Measurements from ENCODE around the gene ERC1. TPM values are rescaled to one million over a fixed set of nuclear protein-coding genes. Genes with fewer than 3 reads are reported as not detected.
A peak's percentile ranks its signal among the peaks of the same experiment; 100 is the strongest.
"Not testable (repeated sequence)": the region's sequence is repeated elsewhere in the genome, so short reads cannot be mapped to it uniquely, and the experiment has no call there.

The ERC1 gene
- total RNA-seq, 1 experiment from 2014 or later: 12.3 TPM

GRCh38 chr12:1050059-1050707 lies 59.2 kb downstream of the ERC1 start:
- Histone ChIP-seq H3F3A (ENCODE audit: low read length, unreplicated experiment) (peaks cover under 1% of the 10 kb centered on the region), H3K79me2 (ENCODE audit: low read length) (peaks cover 44% of the 10 kb centered on the region)
- intact Hi-C loops (cut with micrococcal nuclease): no loop called here

GRCh38 chr12:1051672-1052071 lies 60.6 kb downstream of the ERC1 start:
- H3F3A ChIP-seq (ENCODE audit: low read length, unreplicated experiment); H3K27ac ChIP-seq (ENCODE audit: low read length); H4K20me1 ChIP-seq (ENCODE audit: low read length); intact Hi-C loops (cut with micrococcal nuclease); H3K4me2 ChIP-seq (ENCODE audit: low read length); H3K9me2 ChIP-seq (replicated peaks; ENCODE audit: low read length); H3K9ac ChIP-seq (ENCODE audit: low read length); POLR2A ChIA-PET (ENCODE audit: unreplicated experiment); BruUV-seq (replicated peaks); H3K27me3 ChIP-seq (ENCODE audit: low read length); DNase-seq; ATAC-seq; H2AFZ ChIP-seq (ENCODE audit: low read length); H3K36me3 ChIP-seq (ENCODE audit: low read depth, low read length); CTCF ChIA-PET; H3K4me3 ChIP-seq (ENCODE audit: low read length); H3K9me3 ChIP-seq (ENCODE audit: low read length): not testable (repeated sequence)
- Histone ChIP-seq H3K79me2 (ENCODE audit: low read length) (peaks cover 35% of the 10 kb centered on the region), H3K4me1 (ENCODE audit: insufficient read depth, low read length) (peaks cover 34% of the 10 kb centered on the region)

More at GRCh38 chr12:1050059-1050707, 59.2 kb downstream of the ERC1 start:
- H3K9me3 ChIP-seq (ENCODE audit: low read length): no peaks in the 10 kb centered on the region
- H3K9me2 ChIP-seq (replicated peaks; ENCODE audit: low read length): no peaks in the 10 kb centered on the region
- peaks cover 47% of the 10 kb centered on the region for H3K4me1 ChIP-seq (ENCODE audit: insufficient read depth, low read length)
- CTCF ChIA-PET: interaction anchor here (0.6 kb wide), 2 partner anchors 34 to 43 kb away, joined by 3 to 4 read pairs; no protein-coding TSS in a partner anchor
- H2AFZ ChIP-seq (ENCODE audit: low read length): peak overlapping the region; percentile 35; the same call in 1 of the 2 replicates
- peak overlapping the region; percentile 69 for H3K4me2 ChIP-seq (ENCODE audit: low read length)
- H3K9ac ChIP-seq (ENCODE audit: low read length): no peak overlapping the region
- peak; percentile 94 for ATAC-seq
- POLR2A ChIA-PET (ENCODE audit: unreplicated experiment): no interaction called here
- no TSS peak for BruUV-seq (replicated peaks)
- no peaks in the 10 kb centered on the region for H3K36me3 ChIP-seq (ENCODE audit: low read depth, low read length)
- H3K4me3 ChIP-seq (ENCODE audit: low read length): peak overlapping the region; percentile 4; the same call in 1 of the 2 replicates
- H3K27ac ChIP-seq (ENCODE audit: low read length): peak overlapping the region; percentile 63
- DNase-seq: peak; percentile 85
- no peak for TF ChIP-seq EZH2 (IDR thresholded peaks at IDR 0.05; ENCODE audit: low read length, unreplicated experiment)
- no peak for TF ChIP-seq CTCF (conservative IDR thresholded peaks at IDR 0.05; ENCODE audit: low read depth, low read length)
- TF ChIP-seq EZH2phosphoT487 (IDR thresholded peaks at IDR 0.05; ENCODE audit: borderline replicate concordance, low read length): no peak
- no peaks in the 10 kb centered on the region for H4K20me1 ChIP-seq (ENCODE audit: low read length)
- no peaks in the 10 kb centered on the region for H3K27me3 ChIP-seq (ENCODE audit: low read length)

DNA sequence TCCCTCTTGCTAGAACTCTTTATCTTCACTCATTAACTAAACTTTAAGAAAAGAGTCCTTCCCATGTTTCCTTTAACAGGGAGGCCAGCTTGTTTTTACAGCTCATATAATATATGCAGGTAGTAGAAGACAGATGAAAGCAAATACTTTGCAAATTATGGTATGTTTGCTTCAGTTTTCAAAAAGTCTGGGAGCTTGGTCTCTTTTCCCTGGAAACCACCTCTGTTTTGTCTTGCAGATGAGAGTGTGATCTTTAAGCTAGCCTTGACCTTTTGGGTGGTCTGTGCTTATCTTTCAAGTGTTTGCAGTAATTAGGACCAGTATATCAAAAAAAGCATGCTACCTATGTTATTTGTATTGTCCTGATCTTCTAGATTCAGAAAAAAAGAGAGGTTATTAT lies 62.7 kb downstream of the ERC1 start:
- CTCF ChIA-PET: no interaction called here

More for the DNA sequence above, 62.7 kb downstream of the ERC1 start:
- DNase-seq: no peak
- Histone ChIP-seq H3K4me3 (ENCODE audit: low read length) (no peak overlapping the region), H3K79me2 (ENCODE audit: low read length) (peaks cover 17% of the 10 kb centered on the region), H3K9ac (ENCODE audit: low read length) (no peak overlapping the region), H4K20me1 (ENCODE audit: low read length) (no peaks in the 10 kb centered on the region), H3K4me1 (ENCODE audit: insufficient read depth, low read length) (peaks cover 23% of the 10 kb centered on the region), H3K27me3 (ENCODE audit: low read length) (no peaks in the 10 kb centered on the region), H3K9me3 (ENCODE audit: low read length) (peaks cover 8% of the 10 kb centered on the region; the same call in 1 of the 2 replicates), H3K4me2 (ENCODE audit: low read length) (no peak overlapping the region), H3K27ac (ENCODE audit: low read length) (no peak overlapping the region), H3F3A (ENCODE audit: low read length, unreplicated experiment) (no peaks in the 10 kb centered on the region), H3K9me2 (replicated peaks; ENCODE audit: low read length) (no peaks in the 10 kb centered on the region), H3K36me3 (ENCODE audit: low read depth, low read length) (peaks cover 4% of the 10 kb centered on the region; the same call in 1 of the 2 replicates), H2AFZ (ENCODE audit: low read length) (no peak overlapping the region)
- intact Hi-C loops (cut with micrococcal nuclease): no loop called here
- POLR2A ChIA-PET (ENCODE audit: unreplicated experiment): no interaction called here
- no peak for TF ChIP-seq EZH2phosphoT487 (IDR thresholded peaks at IDR 0.05; ENCODE audit: borderline replicate concordance, low read length)
- no peak for TF ChIP-seq EZH2 (IDR thresholded peaks at IDR 0.05; ENCODE audit: low read length, unreplicated experiment)
- no peak for TF ChIP-seq CTCF (conservative IDR thresholded peaks at IDR 0.05; ENCODE audit: low read depth, low read length)
- no TSS peak for BruUV-seq (replicated peaks)
- no peak for ATAC-seq
